Activated CD8-positive, alpha-beta memory T cell treated with anti-CD3 and anti-CD28 coated beads for 24 hours (primary cell): ENCODE measurements around the gene ACOT2.
"Not testable (repeated sequence)": the region's sequence is repeated elsewhere in the genome, so short reads cannot be mapped to it uniquely, and the experiment has no call there.

ENCODE experiments used
- DNase-seq: peaks from one replicate; pipeline ENCODE4 v3.0.0-alpha.2; 2020

Gene ACOT2

GRCh38 chr14:73569185-73569958 is at the start of gene ACOT2:
Gene ACOT2, plus strand, starts transcription at chr14:73569213. Its CDS starts 28 bp downstream, at chr14:73569241.
- DNase-seq: peak; percentile 90

- no peak for DNase-seq
These were observed 47.8 kb upstream of the ACOT2 start for GRCh38 chr14:73521229-73521628.

- DNase-seq: no peak
These were observed 44.5 kb upstream of the ACOT2 start for GRCh38 chr14:73524493-73524892.

GRCh38 chr14:73526036-73526984 is 42.7 kb upstream of the ACOT2 start:
- DNase-seq: no peak

- DNase-seq: not testable (repeated sequence)
These were observed 39.7 kb upstream of the ACOT2 start for GRCh38 chr14:73529356-73529755.

- DNase-seq: not testable (repeated sequence)
These were observed 37.0 kb upstream of the ACOT2 start for GRCh38 chr14:73531971-73532370.

- DNase-seq: peak; percentile 65
These were observed 31.6 kb upstream of the ACOT2 start for GRCh38 chr14:73537244-73538045.

- DNase-seq: peak; percentile 83
These were observed 30.0 kb upstream of the ACOT2 start for GRCh38 chr14:73539017-73539416.

GRCh38 chr14:73542961-73543360 is 26.1 kb upstream of the ACOT2 start:
- DNase-seq: not testable (repeated sequence)

- not testable (repeated sequence) for DNase-seq
These were observed 23.7 kb upstream of the ACOT2 start for GRCh38 chr14:73545353-73545752.

- DNase-seq: not testable (repeated sequence)
These were observed 19.9 kb upstream of the ACOT2 start for GRCh38 chr14:73549097-73549496.

GRCh38 chr14:73549889-73550524 is 19.0 kb upstream of the ACOT2 start:
- DNase-seq: not testable (repeated sequence)

- no peak for DNase-seq
These were observed 15.2 kb upstream of the ACOT2 start for GRCh38 chr14:73553845-73554244.

- not testable (repeated sequence) for DNase-seq
These were observed 11.8 kb upstream of the ACOT2 start for GRCh38 chr14:73557201-73557600.

GRCh38 chr14:73558238-73558637 is 10.8 kb upstream of the ACOT2 start:
- DNase-seq: not testable (repeated sequence)

- not testable (repeated sequence) for DNase-seq
These were observed 6.8 kb upstream of the ACOT2 start for GRCh38 chr14:73562256-73562655.

- not testable (repeated sequence) for DNase-seq
These were observed 6.3 kb upstream of the ACOT2 start for GRCh38 chr14:73562696-73563095.

- DNase-seq: not testable (repeated sequence)
These were observed 2.6 kb upstream of the ACOT2 start for GRCh38 chr14:73566431-73566830.

GRCh38 chr14:73566935-73567334 is 2.1 kb upstream of the ACOT2 start:
- DNase-seq: not testable (repeated sequence)

GRCh38 chr14:73567358-73567757 is 1.7 kb upstream of the ACOT2 start:
- no peak for DNase-seq

- DNase-seq: no peak
These were observed 795 bp upstream of the ACOT2 start for GRCh38 chr14:73567951-73568885.
